HG03097 (cell line): ENCODE measurements around the gene SHROOM4.
A peak's percentile ranks its signal among the peaks of the same experiment; 100 is the strongest.

Experiments used
- ATAC-seq: cut with Tn5 transposase; IDR thresholded peaks from one replicate; pipeline ENCODE4 v1.9.1; 2021; ENCODE audit not compliant: unreplicated experiment, low FRiP score

The SHROOM4 gene

GRCh38 chrX:50629774-50630173 is 184.2 kb downstream of the SHROOM4 start:
- no peak for ATAC-seq

DNA sequence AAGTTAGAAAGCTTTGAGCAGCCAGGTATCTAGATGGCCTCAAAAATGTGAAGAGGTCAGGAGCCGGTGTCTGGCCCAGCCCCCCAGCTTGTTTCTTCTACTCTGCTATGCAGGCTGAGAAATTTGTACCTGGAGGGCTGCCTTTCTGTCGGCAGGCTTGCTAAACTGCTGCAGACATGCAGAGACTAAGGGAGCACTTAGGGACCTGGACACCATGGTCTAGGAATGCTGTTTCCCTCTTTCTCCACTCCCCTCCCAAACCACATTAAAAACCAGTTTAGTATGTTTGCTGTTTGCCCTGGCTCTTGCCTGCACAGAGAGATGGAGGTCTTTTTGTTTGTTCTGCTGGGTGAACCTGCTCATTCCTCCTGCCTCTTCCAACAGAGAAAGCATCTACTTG is 186.3 kb downstream of the SHROOM4 start:
- no peak for ATAC-seq

GRCh38 chrX:50626432-50626831 is 187.6 kb downstream of the SHROOM4 start:
- ATAC-seq, result no peak

- no peak for ATAC-seq
Measured at GRCh38 chrX:50622751-50623150, 191.2 kb downstream of the SHROOM4 start.

- no peak for ATAC-seq
Measured at GRCh38 chrX:50618788-50619558, 195.0 kb downstream of the SHROOM4 start.

DNA sequence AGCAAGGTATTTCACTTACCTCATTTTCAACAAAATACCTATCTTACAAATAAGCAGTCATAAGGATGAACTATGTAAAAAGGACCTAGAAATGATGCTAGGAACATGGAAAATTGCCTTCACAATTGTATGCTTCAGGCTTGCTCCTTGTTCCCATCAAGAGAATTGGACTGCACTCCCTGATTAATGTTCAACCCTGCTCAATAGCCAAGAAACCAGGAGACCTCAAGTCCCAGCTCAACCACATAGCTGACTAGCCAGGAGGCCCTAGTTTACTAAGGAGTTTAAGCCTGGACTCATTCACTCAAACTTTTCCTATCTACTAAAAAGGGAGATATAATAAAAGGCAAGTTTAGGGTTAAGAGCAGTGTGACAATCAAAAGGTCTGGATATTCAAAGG is 196.8 kb downstream of the SHROOM4 start:
- ATAC-seq, result no peak

GRCh38 chrX:50615570-50616158 is 198.3 kb downstream of the SHROOM4 start:
- no peak for ATAC-seq

- ATAC-seq, result no peak
Measured at GRCh38 chrX:50614460-50614859, 199.5 kb downstream of the SHROOM4 start.

DNA sequence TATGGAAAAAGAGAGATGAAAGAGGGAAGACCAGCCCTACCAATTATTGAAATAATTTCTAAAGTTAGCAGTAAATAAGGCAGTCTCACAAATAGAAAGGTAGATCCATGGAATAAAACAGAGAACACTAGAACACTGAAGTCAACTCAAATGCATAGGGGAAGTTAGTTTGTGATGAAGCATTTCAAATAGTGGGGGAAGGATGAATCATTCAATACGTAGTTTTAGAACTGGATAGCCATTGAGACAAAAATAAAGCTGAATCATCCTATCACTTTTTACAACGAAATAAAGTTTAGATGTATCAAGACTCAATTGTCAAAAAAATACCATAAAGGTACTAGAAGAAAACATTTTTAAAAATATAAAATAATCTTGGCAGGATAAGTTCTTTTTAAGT is 200.1 kb downstream of the SHROOM4 start:
- ATAC-seq, result no peak

- ATAC-seq, result no peak
Measured at GRCh38 chrX:50609796-50610195, 204.2 kb downstream of the SHROOM4 start.

GRCh38 chrX:50606300-50606950 is 207.6 kb downstream of the SHROOM4 start:
- no peak for ATAC-seq

DNA sequence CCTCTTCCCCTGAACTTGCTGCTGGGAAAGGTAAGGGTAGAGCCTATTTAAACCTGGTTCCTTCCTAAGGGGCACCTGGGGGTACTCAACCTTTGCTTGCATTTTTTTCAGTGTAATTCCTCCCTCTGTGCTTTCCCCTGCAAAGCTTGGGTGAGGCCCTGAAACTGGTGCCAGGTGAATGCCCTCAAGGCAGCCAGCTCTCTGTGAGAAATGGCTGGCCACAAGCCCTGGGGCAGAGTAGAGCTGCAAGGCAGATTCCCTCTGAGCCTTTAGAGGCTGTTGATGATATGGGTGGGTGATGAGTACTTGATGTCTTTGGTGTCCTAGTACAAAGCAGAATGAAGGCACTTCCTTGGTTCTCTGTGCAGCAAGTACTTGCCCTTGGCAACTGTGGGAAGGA is 217.9 kb downstream of the SHROOM4 start:
- ATAC-seq, result no peak

GRCh38 chrX:50594788-50595187 is 219.2 kb downstream of the SHROOM4 start:
- ATAC-seq, result no peak

GRCh38 chrX:50586980-50587379 is 227.0 kb downstream of the SHROOM4 start:
- ATAC-seq, result no peak

GRCh38 chrX:50586407-50586806 is 227.6 kb downstream of the SHROOM4 start:
- ATAC-seq, result no peak

- ATAC-seq, result no peak
Measured at GRCh38 chrX:50581405-50581804, 232.6 kb downstream of the SHROOM4 start.

- ATAC-seq, result peak; percentile 61
Measured at GRCh38 chrX:50579955-50580354, 234.0 kb downstream of the SHROOM4 start.

- ATAC-seq, result no peak
Measured at GRCh38 chrX:50577326-50577725, 236.7 kb downstream of the SHROOM4 start.

DNA sequence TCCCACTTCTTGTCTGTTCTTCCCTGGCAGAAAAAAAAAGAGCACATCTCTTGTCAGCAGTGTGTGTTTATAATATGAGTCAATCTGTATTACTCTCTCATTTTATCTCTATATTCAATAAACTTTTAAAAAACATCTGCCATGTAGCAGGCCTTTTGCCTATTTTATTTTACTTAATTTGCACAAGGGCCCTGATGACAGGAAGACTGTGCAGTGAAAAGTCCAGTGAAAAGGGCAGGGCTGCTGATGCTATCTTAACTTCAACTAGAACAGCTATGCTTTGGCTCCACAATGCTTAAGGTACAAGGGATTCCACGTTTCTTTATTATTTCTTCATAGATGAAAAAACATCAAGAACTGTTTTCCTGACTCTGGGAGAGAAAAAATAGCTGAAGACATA is 246.4 kb downstream of the SHROOM4 start:
- no peak for ATAC-seq

- ATAC-seq, result no peak
Measured at GRCh38 chrX:50565718-50566117, 248.3 kb downstream of the SHROOM4 start.
